ENCODE measurements around the gene EIF4E. TPM values are rescaled to one million over a fixed set of nuclear protein-coding genes. Genes with fewer than 3 reads are reported as not detected.
"Not testable (repeated sequence)": the region's sequence is repeated elsewhere in the genome, so short reads cannot be mapped to it uniquely, and the experiment has no call there.

The EIF4E gene
- total RNA-seq, 1 donor from 2014 or later, result 185 TPM

DNA sequence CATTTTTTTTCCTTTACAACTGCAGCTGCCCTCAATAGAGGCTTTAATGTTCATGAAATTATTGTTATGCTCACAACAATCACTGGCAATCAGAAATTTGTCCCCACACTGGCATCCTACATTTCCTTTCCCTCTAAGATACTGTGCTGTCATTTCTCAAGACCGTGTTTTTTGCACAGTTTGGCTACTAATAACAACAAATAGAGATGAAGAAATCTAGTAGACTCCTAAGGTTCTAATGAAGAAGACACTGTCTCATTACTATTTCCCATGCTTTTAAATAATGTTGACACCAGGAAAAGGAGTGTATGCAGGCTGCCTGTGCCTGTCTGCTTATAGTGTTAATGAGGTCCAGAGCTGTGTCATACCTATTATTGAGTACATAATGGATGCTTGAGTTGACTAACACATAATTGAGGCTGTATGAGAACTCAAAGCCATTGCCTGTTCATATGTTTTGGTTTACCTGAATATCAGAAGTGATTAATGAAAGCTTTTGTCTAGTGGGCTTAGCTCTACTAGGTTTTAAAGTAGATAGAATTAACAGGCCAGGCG is 1.5 kb upstream of the EIF4E start:
- no peak for DNase-seq

DNA sequence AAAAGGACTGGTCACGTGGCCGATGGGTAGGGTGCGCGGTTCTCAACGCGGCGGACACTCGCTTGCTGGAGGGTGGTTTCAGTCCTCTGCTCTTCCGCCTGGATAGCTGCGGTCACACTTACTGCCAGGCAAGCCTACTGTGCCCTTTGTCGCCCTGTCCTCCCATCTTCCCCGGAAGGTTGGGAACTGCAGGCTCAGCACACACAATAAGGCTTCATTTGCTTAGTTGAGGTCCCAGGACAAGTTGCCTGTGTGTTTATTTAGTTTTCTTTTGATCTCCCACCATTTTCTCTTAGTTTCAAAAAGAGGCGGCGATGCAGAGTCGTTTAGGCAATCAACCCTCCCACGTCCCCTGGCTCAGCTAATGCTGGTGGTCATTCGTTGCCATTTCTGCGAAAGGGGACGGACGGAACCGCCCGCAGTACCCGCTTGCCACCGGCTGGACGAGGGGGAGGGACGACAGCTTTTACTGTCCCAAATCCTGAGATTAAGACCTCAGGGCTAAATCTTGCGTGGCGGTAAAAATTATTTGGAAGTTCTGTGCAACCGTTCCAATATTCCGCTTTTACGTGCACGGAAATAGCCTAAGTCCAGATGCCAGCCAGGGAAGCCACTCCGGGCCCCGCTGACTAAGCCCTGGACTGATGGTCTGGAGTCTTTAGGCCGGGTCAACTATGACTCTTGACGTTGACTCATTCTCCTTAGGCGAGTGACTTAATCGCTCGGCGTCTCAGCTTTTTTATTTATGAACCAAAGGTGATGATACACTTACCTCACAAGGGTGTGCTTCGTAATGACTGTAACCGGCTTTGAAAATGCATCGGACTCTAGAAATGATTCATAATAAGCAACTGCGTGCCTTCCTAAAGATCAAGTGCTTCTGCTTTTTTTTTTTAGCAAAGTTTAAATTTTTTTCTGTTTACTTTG is 671 bp upstream of the EIF4E start:
- peak; percentile 20 for DNase-seq

DNA sequence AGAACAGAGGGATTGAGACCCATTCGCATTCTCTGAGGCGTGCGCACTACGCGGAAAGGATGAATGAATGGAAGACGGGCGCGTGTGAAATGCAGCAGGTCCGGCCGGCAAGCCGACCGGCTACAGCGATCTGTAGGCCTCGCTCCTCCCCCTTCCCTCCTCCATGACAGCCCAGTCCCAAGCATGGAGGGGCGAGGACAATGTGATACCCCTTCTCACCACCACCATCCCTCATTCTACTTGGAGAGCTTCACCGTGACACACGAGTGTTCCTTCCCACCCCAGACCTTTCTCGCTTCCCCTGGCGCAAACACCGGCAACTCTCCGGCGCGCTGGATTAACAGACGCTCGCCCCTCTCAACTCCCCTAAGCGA is 815 bp downstream of the EIF4E start:
- peak; percentile 60 for DNase-seq

DNA sequence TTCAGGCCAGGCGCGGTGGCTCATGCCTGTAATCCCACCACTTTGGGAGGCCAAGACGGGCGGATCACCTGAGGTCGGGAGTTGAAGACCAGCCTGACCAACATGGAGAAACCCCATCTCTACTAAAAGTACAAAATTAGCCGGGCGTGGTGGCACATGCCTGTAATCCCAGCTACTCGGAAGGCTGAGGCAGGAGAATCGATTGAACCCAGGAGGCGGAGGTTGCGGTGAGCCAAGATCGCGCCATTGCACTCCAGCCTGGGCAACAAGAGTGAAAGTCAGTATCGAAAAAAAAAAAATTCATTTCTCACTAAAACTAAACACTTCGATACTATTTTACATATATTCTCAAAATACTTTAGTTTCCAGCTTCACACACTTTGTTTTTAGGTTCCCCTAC is 2.7 kb downstream of the EIF4E start:
- not testable (repeated sequence) for DNase-seq

DNA sequence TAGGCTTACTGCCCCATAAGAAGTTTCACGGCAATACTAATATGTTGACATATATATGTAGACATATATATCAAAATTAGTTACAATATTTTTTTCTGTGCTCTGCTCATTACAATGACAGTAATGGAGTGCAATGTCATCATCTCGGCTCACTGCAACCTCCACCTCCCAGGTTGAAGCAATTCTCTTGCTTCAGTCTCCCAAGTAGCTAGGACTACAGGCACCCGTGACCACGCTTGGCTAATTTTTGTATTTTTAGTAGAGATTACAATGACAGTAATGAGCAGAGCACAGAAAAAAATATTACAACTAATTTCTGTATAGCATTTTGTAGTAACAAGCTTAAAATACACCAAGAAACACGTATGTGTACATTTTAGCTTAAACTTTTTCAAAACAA is 7.6 kb downstream of the EIF4E start:
- no peak for DNase-seq

DNA sequence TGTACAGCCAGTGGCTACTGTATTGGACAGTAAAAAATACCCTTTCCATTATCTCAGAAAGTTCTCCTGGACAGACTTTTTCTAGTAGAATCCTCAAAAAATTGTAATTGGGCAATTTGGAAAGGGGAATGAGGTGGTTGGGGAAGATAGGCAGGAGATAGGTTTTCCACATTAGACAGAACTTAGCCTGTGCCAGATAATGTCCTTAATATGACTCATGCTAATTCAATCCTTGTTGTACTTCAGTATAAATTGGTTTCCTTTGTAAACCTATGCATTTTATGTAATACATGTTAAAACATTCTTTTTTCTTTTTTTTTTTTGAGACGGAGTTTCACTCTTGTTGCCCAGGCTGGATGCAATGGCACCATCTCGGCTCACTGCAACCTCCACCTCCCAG is 8.9 kb downstream of the EIF4E start:
- DNase-seq, result no peak

DNA sequence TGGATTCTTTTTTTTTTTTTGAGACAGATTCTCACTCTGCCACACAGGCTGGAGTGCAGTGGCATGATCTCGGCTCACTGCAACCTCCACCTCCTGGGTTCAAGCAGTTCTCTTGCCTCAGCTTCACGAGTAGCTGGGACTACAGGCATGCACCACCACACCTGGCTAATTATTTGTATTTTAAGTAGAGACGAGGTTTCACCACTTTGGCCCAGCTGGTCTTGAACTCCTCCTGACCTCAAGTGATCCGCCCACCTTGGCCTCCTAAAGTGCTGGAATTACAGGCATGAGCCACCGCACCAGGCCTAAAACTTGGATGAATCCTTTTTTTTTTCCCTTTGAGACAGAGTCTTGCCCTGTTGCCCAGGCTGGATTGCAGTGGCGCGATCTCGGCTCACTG is 18.2 kb downstream of the EIF4E start:
- not testable (repeated sequence) for DNase-seq

DNA sequence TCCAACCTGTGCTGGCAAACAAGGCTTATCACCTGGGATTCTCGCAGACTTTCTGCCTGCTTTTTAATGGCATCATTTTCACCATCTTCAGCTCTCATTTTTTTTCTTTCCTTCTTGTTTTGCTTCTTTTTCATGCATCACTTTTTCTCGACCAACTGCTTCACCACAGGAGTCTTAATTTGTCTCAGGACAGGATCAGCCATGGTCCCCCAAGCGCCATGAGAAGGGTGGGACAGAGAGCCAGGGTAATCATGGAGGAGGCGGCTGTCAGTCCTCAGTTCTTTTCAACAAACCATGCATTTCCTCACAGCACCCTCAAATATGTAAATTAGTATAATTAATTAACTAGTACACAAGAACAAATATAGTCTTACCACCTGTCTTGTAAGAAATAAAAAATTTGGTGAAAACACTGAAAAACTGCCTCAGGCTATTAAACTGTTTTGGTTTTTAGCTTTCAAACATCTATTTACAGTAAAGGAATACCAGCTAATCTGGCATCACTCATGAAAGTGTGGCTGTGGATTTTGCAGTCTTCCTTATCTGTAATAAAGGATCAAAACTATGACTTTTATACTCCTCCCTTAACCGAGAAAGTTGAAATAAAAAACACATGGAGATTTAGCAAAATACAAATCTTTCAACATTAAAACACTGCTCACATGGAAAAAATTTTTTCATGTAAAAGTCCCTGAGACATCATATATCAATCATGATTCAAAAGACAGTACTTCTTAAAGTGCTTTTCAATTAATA is 19.1 kb downstream of the EIF4E start:
- no peak for DNase-seq

DNA sequence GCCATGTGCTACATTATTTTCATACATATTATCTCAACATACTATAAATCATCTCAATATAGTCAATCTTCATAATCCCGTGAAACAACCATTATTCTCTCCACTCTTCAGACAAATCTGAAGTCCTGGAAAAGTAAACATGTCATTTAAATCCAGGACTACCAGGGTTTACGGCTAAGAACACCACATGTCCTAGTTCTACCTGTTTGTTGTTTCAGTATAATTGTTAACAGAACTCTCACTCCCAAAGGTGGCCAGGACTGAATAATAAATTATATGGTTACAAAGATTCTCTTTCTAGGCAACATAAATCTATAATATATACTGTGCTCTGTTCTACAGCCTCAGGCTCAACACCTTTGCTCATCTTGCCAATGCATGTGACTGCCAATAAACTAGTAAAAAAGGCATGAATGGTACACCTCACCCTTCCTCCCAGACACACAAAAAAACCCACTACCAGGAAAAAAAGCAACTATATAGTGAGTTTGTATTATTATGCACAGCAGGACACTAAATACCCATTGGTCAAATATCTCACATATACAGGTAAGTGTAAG is 20.1 kb downstream of the EIF4E start:
- no peak for DNase-seq

DNA sequence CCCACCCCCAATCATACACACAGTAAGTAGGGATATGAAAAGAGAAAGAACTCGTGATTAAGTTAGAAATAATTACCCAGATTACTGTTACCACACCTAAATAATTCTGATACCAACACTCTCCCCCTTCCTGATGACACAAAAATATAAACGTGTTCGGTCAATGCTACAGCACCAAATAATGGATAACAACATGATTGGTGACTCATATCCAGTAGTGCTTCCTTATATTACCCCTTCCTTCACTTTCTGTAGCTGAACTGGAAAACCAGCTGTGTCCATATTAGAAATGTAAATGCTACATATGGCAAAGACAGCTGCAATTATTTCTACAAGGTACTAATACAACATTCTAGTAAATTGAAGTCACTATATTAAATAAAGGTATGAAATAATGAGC is 20.8 kb downstream of the EIF4E start:
- no peak for DNase-seq

DNA sequence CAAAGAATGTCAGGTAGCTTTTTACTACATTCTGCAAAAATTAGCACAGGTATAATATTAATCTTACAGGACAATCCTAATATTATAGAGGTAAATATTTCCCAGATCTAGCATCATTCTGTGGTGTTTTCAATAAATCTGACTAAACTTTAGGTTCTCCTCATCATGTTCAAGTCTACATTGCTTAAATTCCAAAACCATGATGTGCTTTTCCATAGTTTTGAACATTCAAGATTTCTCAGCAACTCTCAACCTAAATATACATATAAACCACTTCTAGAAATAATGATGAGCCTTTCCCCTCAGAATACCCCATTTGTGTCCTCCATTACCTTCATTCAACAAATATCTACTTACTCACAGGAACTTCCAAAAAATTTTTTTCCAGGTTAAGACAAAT is 23.1 kb downstream of the EIF4E start:
- no peak for DNase-seq

DNA sequence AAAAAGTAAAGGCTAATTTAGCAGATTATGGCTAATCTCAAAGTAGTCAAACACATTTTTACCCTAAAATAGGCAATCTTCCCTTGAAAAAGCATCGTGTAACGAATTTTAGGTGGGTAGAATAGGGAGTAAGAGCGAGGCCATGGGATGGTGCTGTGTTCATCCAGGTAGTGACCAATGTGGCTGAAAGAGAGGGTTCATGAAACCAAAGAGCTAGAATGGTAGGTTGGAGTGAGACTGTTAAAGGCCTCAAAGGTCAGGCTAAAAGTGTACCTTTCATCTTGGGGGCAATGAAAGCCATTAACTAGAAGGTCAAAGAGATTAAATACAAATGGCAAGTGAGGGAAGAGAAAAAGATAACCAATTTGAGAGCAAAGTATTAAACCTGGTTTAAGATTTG is 23.6 kb downstream of the EIF4E start:
- DNase-seq, result no peak

DNA sequence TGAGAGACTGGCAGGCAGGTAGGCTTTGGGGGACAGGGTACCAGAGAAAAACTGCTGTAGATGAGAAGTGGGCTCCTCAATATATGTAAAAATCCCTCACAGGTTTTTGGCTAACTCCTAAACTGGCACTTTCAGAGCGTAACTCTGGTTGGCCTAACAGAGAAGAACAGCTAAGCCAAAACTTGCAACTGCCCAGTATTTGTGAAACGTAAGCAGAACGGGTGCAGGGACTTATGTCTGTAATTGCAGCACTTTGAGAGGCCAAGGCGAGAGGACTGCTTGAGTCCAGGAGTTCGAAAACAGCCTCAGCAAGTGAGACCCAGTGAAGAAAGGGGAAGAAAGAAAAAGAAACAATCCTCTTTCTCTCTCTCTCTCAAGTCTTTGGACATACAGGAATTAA is 25.0 kb downstream of the EIF4E start:
- no peak for DNase-seq

DNA sequence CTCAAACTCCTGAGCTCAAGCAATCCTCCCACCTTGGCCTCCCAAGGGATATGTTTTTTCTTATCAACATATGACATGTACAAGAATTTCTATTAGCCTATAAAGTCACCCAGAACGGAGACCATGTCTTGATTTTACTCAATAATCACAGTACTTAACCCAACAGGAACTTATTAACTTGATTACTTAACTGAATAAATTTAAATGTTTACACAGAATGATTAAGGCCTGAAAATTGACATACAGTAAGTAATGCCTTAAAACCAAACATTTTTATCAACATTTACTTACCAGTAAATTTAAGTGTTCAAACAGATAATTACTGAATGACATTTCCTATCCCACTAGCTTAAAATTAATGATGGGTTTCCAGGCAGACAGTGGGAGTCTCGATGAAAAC is 25.4 kb downstream of the EIF4E start:
- DNase-seq, result no peak

DNA sequence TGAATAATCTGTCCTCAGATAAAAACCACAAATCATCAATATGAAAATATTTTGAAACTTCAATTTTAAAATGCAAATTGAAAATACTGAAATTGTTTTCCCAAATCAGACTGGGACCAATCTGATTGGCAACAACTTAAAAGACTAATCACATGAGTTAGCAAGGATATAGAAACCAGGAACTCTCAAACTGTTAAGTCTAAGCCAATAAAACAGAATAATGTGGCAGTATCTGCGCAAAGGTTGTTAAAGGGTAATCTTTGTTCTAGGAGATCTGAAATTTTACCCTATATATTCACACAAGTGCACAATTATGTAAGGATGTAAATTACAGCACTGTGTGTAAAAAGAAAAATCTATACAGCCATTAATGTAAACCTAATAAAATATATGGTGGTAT is 29.7 kb downstream of the EIF4E start:
- DNase-seq, result no peak

DNA sequence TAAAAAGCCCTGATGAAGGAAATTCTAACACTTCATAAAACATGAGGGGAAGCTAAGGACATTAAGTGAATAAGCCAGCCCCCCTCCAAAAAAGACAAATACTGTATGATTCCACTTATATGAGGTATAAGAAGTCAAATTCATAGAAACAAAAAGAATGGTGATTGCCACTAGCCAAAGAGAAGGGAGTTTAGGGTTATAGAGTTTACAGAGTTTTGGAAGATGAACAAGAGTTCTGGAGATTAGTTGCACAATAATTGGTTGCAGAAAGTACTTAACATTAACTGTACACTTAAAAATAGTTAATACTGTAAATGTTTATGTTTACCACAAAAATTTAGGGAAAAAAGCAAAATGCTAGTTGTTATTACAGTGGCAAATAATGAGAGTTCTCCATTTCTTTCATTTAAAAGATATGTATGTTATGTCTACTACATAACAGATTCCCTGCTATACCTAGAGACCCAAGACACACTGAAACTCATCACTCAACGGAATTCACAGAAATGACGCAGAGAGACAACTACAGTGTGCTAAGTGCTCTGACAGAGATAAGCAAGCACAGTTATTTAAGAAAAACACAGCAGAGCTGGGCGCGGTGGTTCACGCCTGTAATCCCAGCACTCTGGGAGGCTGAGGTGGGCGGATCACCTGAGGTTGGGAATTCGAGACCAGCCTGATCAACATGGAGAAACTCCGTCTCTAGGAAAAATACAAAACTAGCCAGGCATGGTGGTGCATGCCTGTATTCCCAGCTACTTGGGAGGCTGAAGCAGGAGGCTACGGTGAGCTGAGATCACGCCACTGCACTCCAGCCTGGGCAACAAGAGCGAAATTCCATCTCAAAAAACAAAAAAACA is 37.2 kb downstream of the EIF4E start:
- DNase-seq, result no peak

DNA sequence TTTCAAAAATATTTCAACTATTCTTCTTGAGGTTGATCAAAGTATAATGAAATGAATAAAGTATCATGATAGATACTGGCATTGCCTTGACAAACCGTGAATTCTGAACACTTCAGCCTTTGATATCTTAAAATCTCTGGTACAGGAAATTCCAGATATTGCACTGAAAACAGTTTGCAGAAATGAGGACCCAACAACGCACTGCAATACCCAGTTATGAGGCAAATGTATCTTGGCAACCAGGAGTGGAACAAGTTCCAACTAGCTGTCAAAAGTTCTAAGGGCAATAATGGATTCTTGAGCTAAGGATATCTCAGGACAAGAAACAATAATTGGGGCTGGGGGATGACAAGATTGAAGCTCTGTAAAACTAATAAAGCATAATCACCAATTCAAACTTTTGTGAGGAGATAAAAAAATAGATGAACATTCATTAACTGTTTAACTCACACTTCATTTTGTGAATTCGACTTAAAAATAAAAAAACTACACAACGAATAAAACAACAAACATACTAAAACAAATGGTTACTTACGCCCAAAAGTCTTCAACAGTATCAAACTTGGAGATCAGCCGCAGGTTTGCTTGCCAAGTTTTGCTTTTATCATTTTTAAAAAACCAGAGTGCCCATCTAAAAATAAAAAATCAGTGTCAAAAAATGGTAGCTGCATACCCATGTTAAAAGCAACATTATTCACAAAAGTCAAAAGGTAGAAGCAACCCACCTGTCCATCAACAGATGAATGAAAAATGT is 38.1 kb downstream of the EIF4E start:
- DNase-seq, result no peak

DNA sequence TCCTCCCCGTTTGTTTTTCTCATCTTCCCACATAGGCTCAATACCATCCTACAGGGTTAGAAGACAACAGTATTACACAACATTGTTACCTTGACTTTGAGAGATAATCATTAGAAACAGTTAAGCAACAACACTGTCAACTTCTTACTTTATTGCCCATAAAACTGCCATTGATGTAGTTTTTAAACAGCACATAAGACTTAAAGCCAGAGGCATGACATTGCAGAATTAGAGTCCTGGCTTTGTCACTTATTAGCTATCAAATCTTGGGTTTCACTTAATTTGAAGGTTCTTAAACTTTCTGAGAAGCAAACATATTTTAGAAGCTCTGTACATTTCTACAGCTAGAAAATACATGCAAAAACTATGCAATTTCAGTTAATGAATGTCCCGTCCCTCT is 41.8 kb downstream of the EIF4E start:
- no peak for DNase-seq

DNA sequence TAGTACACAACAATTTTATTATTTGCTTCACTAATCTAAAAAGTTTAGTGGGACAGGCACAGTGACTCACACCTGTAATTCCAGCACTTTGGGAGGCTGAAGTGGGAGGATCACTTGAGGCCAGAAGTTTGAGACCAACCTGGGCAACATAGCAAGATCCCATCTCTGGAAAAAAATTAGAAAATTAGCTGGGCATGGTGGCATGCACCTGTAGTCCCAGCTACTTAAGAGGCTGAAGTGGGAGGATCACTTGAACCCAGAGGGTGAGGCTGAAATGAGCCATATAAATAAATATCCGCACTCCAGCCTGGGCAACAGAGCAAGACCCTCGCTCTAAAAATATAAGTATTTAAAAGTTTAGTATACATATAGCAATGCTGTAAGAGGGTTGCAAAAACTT is 42.6 kb downstream of the EIF4E start:
- DNase-seq, result not testable (repeated sequence)

DNA sequence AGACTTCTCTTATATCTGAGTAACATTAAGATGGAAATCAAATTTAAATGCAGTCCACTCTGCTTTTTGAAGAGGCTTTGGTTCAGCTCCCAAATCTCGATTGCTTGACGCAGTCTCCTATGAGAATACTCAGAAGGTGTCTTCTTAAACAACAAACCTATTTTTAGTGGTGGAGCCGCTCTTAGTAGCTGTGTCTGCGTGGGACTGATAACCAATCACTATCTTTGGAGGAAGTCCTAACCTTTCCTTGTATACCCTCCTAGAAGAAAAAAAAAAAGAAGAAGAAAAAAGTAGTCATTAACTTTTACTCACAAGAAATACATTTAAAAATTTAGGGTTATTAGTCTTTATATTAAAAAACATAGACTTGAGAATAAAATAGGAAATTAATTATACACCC is 48.0 kb downstream of the EIF4E start:
- not testable (repeated sequence) for DNase-seq

DNA sequence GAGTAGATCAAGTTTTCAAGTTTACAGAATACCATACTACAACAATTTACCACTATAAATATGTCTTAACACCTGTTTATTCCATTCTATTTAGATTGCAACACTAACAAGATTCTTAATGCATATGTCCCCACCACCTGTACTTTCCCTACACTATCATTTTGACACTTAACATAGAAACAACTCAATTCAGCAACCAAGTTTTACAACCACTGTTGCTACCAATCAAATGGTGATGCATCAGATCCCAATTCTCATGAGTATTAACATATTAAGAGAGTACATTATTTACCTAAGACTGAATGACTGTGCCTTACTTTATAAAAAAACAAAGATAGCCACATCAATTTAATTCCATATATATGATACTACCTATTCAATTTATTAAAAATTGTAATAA is 49.4 kb downstream of the EIF4E start:
- no peak for DNase-seq
